GM23338 (cell line): ENCODE results near the gene DKK1. TPM values are rescaled to one million over a fixed set of nuclear protein-coding genes. Genes with fewer than 3 reads are reported as not detected.

Experiments
- ATAC-seq: fragments of 200-7000 bp; cut with Tn5 transposase; 3 replicates; pipeline ENCODE4 v1.9.1; 2020
- DNase-seq: peaks from one replicate; pipeline ENCODE4 v3.0.0-alpha.2; 2015; ENCODE audit warnings: low spot score
- H2AFZ ChIP-seq: fragments of 200-600 bp; sonication (generic); 2 replicates; pipeline ENCODE4 v1.8.0; 2016; ENCODE audit warnings: antibody characterized with exemption, mild to moderate bottlenecking, moderate library complexity
- H3F3A ChIP-seq: fragments of 200-600 bp; sonication (generic); replicated peaks from 2 replicates; pipeline ENCODE4 v1.8.0; 2017; ENCODE audit warnings: antibody characterized with exemption, mixed run types, low read depth
- H3K27ac ChIP-seq: fragments of 200-600 bp; sonication (generic); 2 replicates; pipeline ENCODE4 v1.6.1; 2016; ENCODE audit warnings: low read depth
- H3K27me3 ChIP-seq: fragments of 200-600 bp; sonication (generic); 2 replicates; pipeline ENCODE4 v1.8.0; 2016; ENCODE audit warnings: mild to moderate bottlenecking, mixed run types, moderate library complexity; ENCODE audit not compliant: insufficient read depth
- H3K36me3 ChIP-seq: fragments of 200-600 bp; sonication (generic); 2 replicates; pipeline ENCODE4 v1.8.0; 2016; ENCODE audit warnings: mild to moderate bottlenecking; ENCODE audit not compliant: insufficient read depth
- H3K4me1 ChIP-seq: fragments of 200-600 bp; sonication (generic); 2 replicates; pipeline ENCODE4 v1.8.0; 2016; ENCODE audit warnings: mild to moderate bottlenecking, moderate library complexity; ENCODE audit not compliant: insufficient read depth
- H3K4me2 ChIP-seq: fragments of 200-600 bp; sonication (generic); 2 replicates; pipeline ENCODE4 v1.7.1; 2017; ENCODE audit warnings: mixed run types
- H3K4me3 ChIP-seq: fragments of 200-600 bp; sonication (generic); 2 replicates; pipeline ENCODE4 v1.6.1; 2016; ENCODE audit warnings: mixed run types
- H3K79me2 ChIP-seq: fragments of 200-600 bp; sonication (generic); replicated peaks from 2 replicates; pipeline ENCODE4 v1.8.0; 2017; ENCODE audit warnings: mild to moderate bottlenecking; ENCODE audit not compliant: insufficient read depth
- H3K9me2 ChIP-seq: fragments of 200-600 bp; sonication (generic); 2 replicates; pipeline ENCODE4 v1.8.0; 2017; ENCODE audit not compliant: insufficient read depth
- H4K20me1 ChIP-seq: fragments of 200-600 bp; sonication (generic); replicated peaks from 2 replicates; pipeline ENCODE4 v1.8.0; 2017; ENCODE audit warnings: mild to moderate bottlenecking; ENCODE audit not compliant: insufficient read depth
- H3K27ac Mint-ChIP-seq: 2 replicates; pipeline ENCODE4 v1.8.0; 2020; ENCODE audit warnings: inconsistent platforms, mild to moderate bottlenecking, moderate library complexity, mixed read lengths
- H3K27me3 Mint-ChIP-seq: 3 replicates; pipeline ENCODE4 v1.8.0; 2022; ENCODE audit warnings: low read depth, mild to moderate bottlenecking, moderate library complexity, mixed read lengths, inconsistent platforms; ENCODE audit not compliant: insufficient read depth, poor library complexity
- H3K36me3 Mint-ChIP-seq: 3 replicates; pipeline ENCODE4 v1.8.0; 2021; ENCODE audit warnings: low read depth, mild to moderate bottlenecking, inconsistent platforms, moderate library complexity, mixed read lengths
- H3K4me1 Mint-ChIP-seq: 3 replicates; pipeline ENCODE4 v1.8.0; 2020; ENCODE audit warnings: mild to moderate bottlenecking, inconsistent platforms, mixed read lengths
- H3K4me3 Mint-ChIP-seq: 3 replicates; pipeline ENCODE4 v1.8.0; 2021; ENCODE audit warnings: moderate library complexity, mild to moderate bottlenecking, inconsistent platforms, mixed read lengths
- H3K9me3 Mint-ChIP-seq: 3 replicates; pipeline ENCODE4 v1.8.0; 2020; ENCODE audit warnings: moderate library complexity, mild to moderate bottlenecking, inconsistent platforms, mixed read lengths
- CREB1 ChIP-seq: fragments of 250-450 bp; sonication (Bioruptor Pico); IDR thresholded peaks from 2 replicates; pipeline ENCODE4 v1.5.0; 2020; ENCODE audit warnings: low read depth, mild to moderate bottlenecking, moderate library complexity
- ETS1 ChIP-seq: IDR thresholded peaks from 2 replicates; pipeline ENCODE4 v1.6.1; 2016; ENCODE audit warnings: antibody characterized with exemption
- EZH2 ChIP-seq: fragments of 200-600 bp; sonication (generic); IDR thresholded peaks from one replicate; pipeline ENCODE4 v1.8.0; 2017; ENCODE audit warnings: antibody characterized with exemption, mild to moderate bottlenecking, low read depth; ENCODE audit not compliant: unreplicated experiment
- EZH2phosphoT487 ChIP-seq: fragments of 200-600 bp; sonication (generic); IDR thresholded peaks from one replicate; pipeline ENCODE4 v1.8.1; 2018; ENCODE audit warnings: antibody characterized with exemption; ENCODE audit not compliant: unreplicated experiment
- JUNB ChIP-seq: IDR thresholded peaks from one replicate; pipeline ENCODE4 v1.6.1; 2016; ENCODE audit warnings: antibody characterized with exemption; ENCODE audit not compliant: unreplicated experiment
- NANOG ChIP-seq: IDR thresholded peaks from 2 replicates; pipeline ENCODE4 v1.6.1; 2016; ENCODE audit warnings: antibody characterized with exemption, borderline replicate concordance
- POLR2AphosphoS5 ChIP-seq: IDR thresholded peaks from 2 replicates; pipeline ENCODE4 v1.6.1; 2016; ENCODE audit warnings: antibody characterized with exemption, low read depth
- REST ChIP-seq: IDR thresholded peaks from one replicate; pipeline ENCODE4 v1.6.1; 2018; ENCODE audit warnings: antibody characterized with exemption; ENCODE audit not compliant: unreplicated experiment
- ZNF114 ChIP-seq: fragments of 250-450 bp; sonication (Bioruptor Pico); IDR thresholded peaks from 2 replicates; pipeline ENCODE4 v1.5.0; 2020; ENCODE audit warnings: mild to moderate bottlenecking, moderate library complexity
- ZNF331 ChIP-seq: fragments of 250-450 bp; sonication (Bioruptor Pico); IDR thresholded peaks from 2 replicates; pipeline ENCODE4 v1.5.0; 2020; ENCODE audit warnings: low read depth, mild to moderate bottlenecking, moderate library complexity
- ZNF462 ChIP-seq: fragments of 250-450 bp; sonication (Bioruptor Pico); IDR thresholded peaks from 2 replicates; pipeline ENCODE4 v1.5.0; 2020; ENCODE audit warnings: mild to moderate bottlenecking, moderate library complexity
- polyA plus RNA-seq: library from polyadenylated mRNA; unstranded; fragments of >200 nt; fragmentation: Nextera tagmentation; extraction: Ambion mirVana; gene quantifications from 2 replicates; pipeline ENCODE4 v1.2.1, GENCODE V29; 2016
- total RNA-seq: library from RNA; depleted of rRNA; stranded (reverse); fragments of >200 nt; shearing (Covaris generic); gene quantifications from 2 replicates; pipeline ENCODE4 v1.2.3, GENCODE V29; 2014

Gene DKK1
- total and polyA plus RNA-seq, 2 experiments from 2014 or later: 0.45 TPM; not detected in 1

GRCh38 chr10:52276986-52277385 lies 37.1 kb upstream of the DKK1 start (continued):
- no peak for TF ChIP-seq ZNF331 (CRISPR knock-in tag)
- no peak for TF ChIP-seq POLR2AphosphoS5
- TF ChIP-seq NANOG: no peak
- TF ChIP-seq ZNF462 (CRISPR knock-in tag): no peak
- TF ChIP-seq EZH2phosphoT487: no peak
- TF ChIP-seq JUNB: no peak

GRCh38 chr10:52279546-52279945 lies 34.5 kb upstream of the DKK1 start:
- H3K4me3 ChIP-seq: no peak overlapping the region
- H3K27me3 ChIP-seq: no peaks in the 10 kb centered on the region
- no peaks in the 10 kb centered on the region for H4K20me1 ChIP-seq
- no peak for ATAC-seq
- H2AFZ ChIP-seq: no peak overlapping the region
- H3K4me1 Mint-ChIP-seq: peaks cover 2% of the 10 kb centered on the region; the same call in 1 of the 3 replicates
- no peaks in the 10 kb centered on the region for H3K4me1 ChIP-seq
- H3K36me3 ChIP-seq: no peaks in the 10 kb centered on the region
- no peak overlapping the region for H3K4me3 Mint-ChIP-seq
- H3K27ac ChIP-seq: no peak overlapping the region
- no peaks in the 10 kb centered on the region for H3K9me2 ChIP-seq
- H3K79me2 ChIP-seq: no peaks in the 10 kb centered on the region
- no peak for DNase-seq
- H3K9me3 Mint-ChIP-seq: peaks cover 9% of the 10 kb centered on the region; the same call in 2 of the 3 replicates
- no peaks in the 10 kb centered on the region for H3F3A ChIP-seq
- peaks cover 12% of the 10 kb centered on the region; the same call in 2 of the 3 replicates for H3K36me3 Mint-ChIP-seq
- no peaks in the 10 kb centered on the region for H3K27me3 Mint-ChIP-seq
- no peak overlapping the region for H3K27ac Mint-ChIP-seq
- H3K4me2 ChIP-seq: no peak overlapping the region
- no peak for TF ChIP-seq ZNF114 (CRISPR knock-in tag)
- TF ChIP-seq ZNF331 (CRISPR knock-in tag): no peak
- TF ChIP-seq POLR2AphosphoS5: no peak
- no peak for TF ChIP-seq EZH2
- no peak for TF ChIP-seq REST
- TF ChIP-seq JUNB: no peak
- TF ChIP-seq CREB1 (CRISPR knock-in tag): no peak
- TF ChIP-seq ETS1: no peak
- TF ChIP-seq EZH2phosphoT487: no peak
